Neural cell (in vitro differentiated cells): ENCODE data around the gene OGA. TPM values are rescaled to one million over a fixed set of nuclear protein-coding genes. Genes with fewer than 3 reads are reported as not detected.

ENCODE experiments used
- H2AFZ ChIP-seq: fragments of 200-600, 300-800 bp; sonication (generic), shearing (Covaris generic); 2 replicates; pipeline ENCODE4 v1.6.0; 2014; ENCODE audit warnings: low read depth, mild to moderate bottlenecking, antibody characterized with exemption, low read length, moderate library complexity
- H3F3A ChIP-seq: fragments of 200-600 bp; shearing (Covaris generic); 2 replicates; pipeline ENCODE4 v1.6.1; 2016; ENCODE audit warnings: mild to moderate bottlenecking, moderate library complexity, mixed read lengths, antibody characterized with exemption, low read length; ENCODE audit not compliant: insufficient read depth, poor library complexity, severe bottlenecking
- H3K27ac ChIP-seq: fragments of 200-600, 300-800 bp; sonication (generic), shearing (Covaris generic); 2 replicates; pipeline ENCODE4 v1.5.1; 2014; ENCODE audit warnings: mild to moderate bottlenecking, low read length, moderate library complexity
- H3K27me3 ChIP-seq: fragments of 300-800, 200-600 bp; sonication (generic), shearing (Covaris generic); 2 replicates; pipeline ENCODE4 v1.6.0; 2014; ENCODE audit warnings: mild to moderate bottlenecking, low read depth, low read length, moderate library complexity; ENCODE audit not compliant: insufficient read depth
- H3K36me3 ChIP-seq: fragments of 300-800, 200-600 bp; sonication (generic), shearing (Covaris generic); 2 replicates; pipeline ENCODE4 v1.5.1; 2014; ENCODE audit warnings: mild to moderate bottlenecking, antibody characterized with exemption, low read length, moderate library complexity; ENCODE audit not compliant: insufficient read depth
- H3K4me2 ChIP-seq: fragments of 300-800, 200-600 bp; sonication (generic), shearing (Covaris generic); 2 replicates; pipeline ENCODE4 v1.6.0; 2014; ENCODE audit warnings: mild to moderate bottlenecking, low read length
- H3K4me3 ChIP-seq: fragments of 300-800, 200-600 bp; sonication (generic), shearing (Covaris generic); 2 replicates; pipeline ENCODE4 v1.5.1; 2014; ENCODE audit warnings: mild to moderate bottlenecking, low read length, moderate library complexity
- H3K79me2 ChIP-seq: fragments of 200-600 bp; shearing (Covaris generic); replicated peaks from 2 replicates; pipeline ENCODE4 v1.6.0; 2014; ENCODE audit warnings: mild to moderate bottlenecking, low read length, moderate library complexity; ENCODE audit not compliant: insufficient read depth
- H3K9ac ChIP-seq: fragments of 300-800, 200-600 bp; sonication (generic), shearing (Covaris generic); 2 replicates; pipeline ENCODE4 v1.6.1; 2016; ENCODE audit warnings: mild to moderate bottlenecking, low read length, mixed read lengths
- H3K9me2 ChIP-seq: fragments of 200-600 bp; shearing (Covaris generic); 2 replicates; pipeline ENCODE4 v1.6.1; 2016; ENCODE audit warnings: mild to moderate bottlenecking, low read length, mixed read lengths; ENCODE audit not compliant: insufficient read depth
- H3K9me3 ChIP-seq: fragments of 200-600, 300-800 bp; sonication (generic), shearing (Covaris generic); 2 replicates; pipeline ENCODE4 v1.6.1; 2016; ENCODE audit warnings: mild to moderate bottlenecking, mixed run types, low read length, moderate library complexity, mixed read lengths
- H4K20me1 ChIP-seq: fragments of 200-600 bp; shearing (Covaris generic); 2 replicates; pipeline ENCODE4 v1.6.1; 2016; ENCODE audit warnings: mild to moderate bottlenecking, mixed run types; ENCODE audit not compliant: insufficient read depth
- EP300 ChIP-seq: fragments of 450-650 bp; conservative IDR thresholded peaks from 2 replicates; pipeline ENCODE4 v1.6.1; 2014; ENCODE audit warnings: antibody characterized with exemption, mild to moderate bottlenecking, moderate library complexity; ENCODE audit not compliant: poor library complexity, severe bottlenecking
- EZH2 ChIP-seq: fragments of 200-600, 300-800 bp; shearing (Covaris generic), sonication (generic); IDR thresholded peaks from 2 replicates; pipeline ENCODE4 v1.6.1; 2014; ENCODE audit warnings: antibody characterized with exemption, low read length, borderline replicate concordance, mild to moderate bottlenecking; ENCODE audit not compliant: insufficient read depth, poor library complexity, severe bottlenecking
- MXI1 ChIP-seq: fragments of 450-650 bp; conservative IDR thresholded peaks from 2 replicates; pipeline ENCODE4 v1.6.1; 2014; ENCODE audit warnings: antibody characterized with exemption, mild to moderate bottlenecking; ENCODE audit not compliant: poor library complexity, severe bottlenecking
- POLR2AphosphoS5 ChIP-seq: IDR thresholded peaks from 2 replicates; pipeline ENCODE4 v1.6.1; 2012
- RAD21 ChIP-seq: fragments of 450-650 bp; conservative IDR thresholded peaks from 2 replicates; pipeline ENCODE4 v1.6.1; 2014; ENCODE audit warnings: antibody characterized with exemption, mild to moderate bottlenecking, moderate library complexity
- SMC3 ChIP-seq: fragments of 450-650 bp; conservative IDR thresholded peaks from 2 replicates; pipeline ENCODE4 v1.6.1; 2014; ENCODE audit warnings: antibody characterized with exemption, mild to moderate bottlenecking, moderate library complexity; ENCODE audit not compliant: poor library complexity
- TAF1 ChIP-seq: IDR thresholded peaks from 2 replicates; pipeline ENCODE4 v1.6.1; 2012; ENCODE audit warnings: low read depth
- polyA plus RNA-seq: library from polyadenylated mRNA; depleted of rRNA; stranded (reverse); fragments of >200 nt; gene quantifications from 2 replicates; pipeline ENCODE4 v1.2.3, GENCODE V29; 2014
- TF ChIP-seq, protein P1 (sequence below): fragments of 450-650 bp; IDR thresholded peaks from 2 replicates; pipeline ENCODE4 v1.5.1; 2014; ENCODE audit warnings: antibody characterized with exemption, mild to moderate bottlenecking, moderate library complexity; ENCODE audit not compliant: poor library complexity, severe bottlenecking
- TF ChIP-seq, protein P2 (sequence below): IDR thresholded peaks from 2 replicates; pipeline ENCODE4 v1.6.1; 2012; ENCODE audit warnings: borderline replicate concordance

OGA gene
- polyA plus RNA-seq, 1 donor from 2014 or later = 357 TPM

DNA sequence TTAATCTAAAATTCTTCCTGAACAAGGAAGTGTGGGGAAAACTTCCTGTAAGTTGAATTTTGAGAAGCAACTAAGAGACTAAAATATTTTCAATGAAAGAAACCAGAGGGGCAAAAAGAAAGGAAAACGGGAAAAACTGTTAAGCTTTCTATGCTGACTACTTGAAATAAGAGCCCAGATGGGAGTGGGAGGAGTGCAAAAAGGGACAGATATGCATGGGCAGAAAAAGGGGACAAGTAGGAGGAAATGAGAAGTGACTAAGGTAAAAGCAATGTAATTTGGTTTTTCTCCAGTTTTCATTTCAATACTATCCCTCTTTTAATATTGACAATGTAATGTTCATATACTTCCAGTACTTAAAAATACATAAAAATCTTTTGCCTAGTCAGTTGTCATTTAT, 11.1 kb downstream of the OGA start:
- Histone ChIP-seq H3K4me3 (no peak overlapping the region), H3K9me3 (no peaks in the 10 kb centered on the region), H3K36me3 (peaks cover 25% of the 10 kb centered on the region), H4K20me1 (peaks cover 46% of the 10 kb centered on the region), H3K9me2 (no peaks in the 10 kb centered on the region), H3F3A (no peaks in the 10 kb centered on the region), H3K9ac (no peak overlapping the region), H3K27ac (no peak overlapping the region), H3K79me2 (peaks cover 53% of the 10 kb centered on the region), H2AFZ (no peak overlapping the region), H3K27me3 (no peaks in the 10 kb centered on the region), H3K4me2 (no peak overlapping the region)
- TF ChIP-seq, protein P1, sequence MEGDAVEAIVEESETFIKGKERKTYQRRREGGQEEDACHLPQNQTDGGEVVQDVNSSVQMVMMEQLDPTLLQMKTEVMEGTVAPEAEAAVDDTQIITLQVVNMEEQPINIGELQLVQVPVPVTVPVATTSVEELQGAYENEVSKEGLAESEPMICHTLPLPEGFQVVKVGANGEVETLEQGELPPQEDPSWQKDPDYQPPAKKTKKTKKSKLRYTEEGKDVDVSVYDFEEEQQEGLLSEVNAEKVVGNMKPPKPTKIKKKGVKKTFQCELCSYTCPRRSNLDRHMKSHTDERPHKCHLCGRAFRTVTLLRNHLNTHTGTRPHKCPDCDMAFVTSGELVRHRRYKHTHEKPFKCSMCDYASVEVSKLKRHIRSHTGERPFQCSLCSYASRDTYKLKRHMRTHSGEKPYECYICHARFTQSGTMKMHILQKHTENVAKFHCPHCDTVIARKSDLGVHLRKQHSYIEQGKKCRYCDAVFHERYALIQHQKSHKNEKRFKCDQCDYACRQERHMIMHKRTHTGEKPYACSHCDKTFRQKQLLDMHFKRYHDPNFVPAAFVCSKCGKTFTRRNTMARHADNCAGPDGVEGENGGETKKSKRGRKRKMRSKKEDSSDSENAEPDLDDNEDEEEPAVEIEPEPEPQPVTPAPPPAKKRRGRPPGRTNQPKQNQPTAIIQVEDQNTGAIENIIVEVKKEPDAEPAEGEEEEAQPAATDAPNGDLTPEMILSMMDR = no peak
- TF ChIP-seq POLR2AphosphoS5 = no peak
- TF ChIP-seq, protein P2, sequence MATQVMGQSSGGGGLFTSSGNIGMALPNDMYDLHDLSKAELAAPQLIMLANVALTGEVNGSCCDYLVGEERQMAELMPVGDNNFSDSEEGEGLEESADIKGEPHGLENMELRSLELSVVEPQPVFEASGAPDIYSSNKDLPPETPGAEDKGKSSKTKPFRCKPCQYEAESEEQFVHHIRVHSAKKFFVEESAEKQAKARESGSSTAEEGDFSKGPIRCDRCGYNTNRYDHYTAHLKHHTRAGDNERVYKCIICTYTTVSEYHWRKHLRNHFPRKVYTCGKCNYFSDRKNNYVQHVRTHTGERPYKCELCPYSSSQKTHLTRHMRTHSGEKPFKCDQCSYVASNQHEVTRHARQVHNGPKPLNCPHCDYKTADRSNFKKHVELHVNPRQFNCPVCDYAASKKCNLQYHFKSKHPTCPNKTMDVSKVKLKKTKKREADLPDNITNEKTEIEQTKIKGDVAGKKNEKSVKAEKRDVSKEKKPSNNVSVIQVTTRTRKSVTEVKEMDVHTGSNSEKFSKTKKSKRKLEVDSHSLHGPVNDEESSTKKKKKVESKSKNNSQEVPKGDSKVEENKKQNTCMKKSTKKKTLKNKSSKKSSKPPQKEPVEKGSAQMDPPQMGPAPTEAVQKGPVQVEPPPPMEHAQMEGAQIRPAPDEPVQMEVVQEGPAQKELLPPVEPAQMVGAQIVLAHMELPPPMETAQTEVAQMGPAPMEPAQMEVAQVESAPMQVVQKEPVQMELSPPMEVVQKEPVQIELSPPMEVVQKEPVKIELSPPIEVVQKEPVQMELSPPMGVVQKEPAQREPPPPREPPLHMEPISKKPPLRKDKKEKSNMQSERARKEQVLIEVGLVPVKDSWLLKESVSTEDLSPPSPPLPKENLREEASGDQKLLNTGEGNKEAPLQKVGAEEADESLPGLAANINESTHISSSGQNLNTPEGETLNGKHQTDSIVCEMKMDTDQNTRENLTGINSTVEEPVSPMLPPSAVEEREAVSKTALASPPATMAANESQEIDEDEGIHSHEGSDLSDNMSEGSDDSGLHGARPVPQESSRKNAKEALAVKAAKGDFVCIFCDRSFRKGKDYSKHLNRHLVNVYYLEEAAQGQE = no peak
- no peak for TF ChIP-seq TAF1
- no peak for TF ChIP-seq EZH2
- no peak for TF ChIP-seq SMC3
- TF ChIP-seq EP300 = no peak
- TF ChIP-seq RAD21 = no peak
- TF ChIP-seq MXI1 = no peak

- no peaks in the 10 kb centered on the region for H3F3A ChIP-seq
- no peak overlapping the region for H3K4me3 ChIP-seq
- no peak overlapping the region for H3K9ac ChIP-seq
- H3K9me3 ChIP-seq = no peaks in the 10 kb centered on the region
- no peak overlapping the region for H3K4me2 ChIP-seq
- peaks cover 48% of the 10 kb centered on the region for H4K20me1 ChIP-seq
- TF ChIP-seq EP300 = no peak
- TF ChIP-seq, protein P2 = no peak
- no peak for TF ChIP-seq SMC3
- TF ChIP-seq TAF1 = no peak
- no peak for TF ChIP-seq MXI1
- TF ChIP-seq POLR2AphosphoS5 = no peak
- no peak for TF ChIP-seq RAD21
- no peak for TF ChIP-seq EZH2
- TF ChIP-seq, protein P1 = no peak
- peaks cover 15% of the 10 kb centered on the region for H3K36me3 ChIP-seq
- no peak overlapping the region for H3K27ac ChIP-seq
- no peaks in the 10 kb centered on the region for H3K27me3 ChIP-seq
- H3K79me2 ChIP-seq = peaks cover 51% of the 10 kb centered on the region
- no peak overlapping the region for H2AFZ ChIP-seq
- no peaks in the 10 kb centered on the region for H3K9me2 ChIP-seq
Observed at GRCh38 chr10:101803511-101803910, 14.7 kb downstream of the OGA start.
